ENCODE results near the gene RASGEF1B. TPM values are rescaled to one million over a fixed set of nuclear protein-coding genes. Genes with fewer than 3 reads are reported as not detected.

RASGEF1B gene
- total and polyA plus RNA-seq, 9 of the 15 experiments (the other 6 are each of a cell fraction or from before 2014, with no cell fraction given), result 0.04 to 0.57 (median 0.22) TPM

- TF ChIP-seq CHD7 (IDR thresholded peaks at IDR 0.05; ENCODE audit: low read depth, low read length) (no peak), ZNF217 (CRISPR knock-in tag; IDR thresholded peaks at IDR 0.05) (no peak), PHTF2 (CRISPR knock-in tag; IDR thresholded peaks at IDR 0.05) (0 out of 2 replicates have a peak, but pooled peaks have one; percentile 66), ZNF23 (CRISPR knock-in tag; IDR thresholded peaks at IDR 0.05) (no peak), NRF1 (conservative IDR thresholded peaks at IDR 0.05 in 1 of 2, IDR thresholded peaks at IDR 0.05 in 1 of 2) (no peak), SRSF3 (IDR thresholded peaks at IDR 0.05; ENCODE audit: insufficient read depth, low read length) (no peak), ZNF780A (CRISPR knock-in tag; IDR thresholded peaks at IDR 0.05) (no peak), RUNX1 (IDR thresholded peaks at IDR 0.05; ENCODE audit: low read depth) (no peak), TAF1 (IDR thresholded peaks at IDR 0.05; ENCODE audit: control insufficient read depth, extremely low read depth, insufficient read depth, low read length, severe bottlenecking) (peak; percentile 64), ZNF282 (CRISPR knock-in tag; IDR thresholded peaks at IDR 0.05) (no peak), L3MBTL2 (IDR thresholded peaks at IDR 0.05) (peak; percentile 71), DDX20 (tag; IDR thresholded peaks at IDR 0.05; ENCODE audit: low read depth) (no peak), FOXK1 (CRISPR knock-in tag; IDR thresholded peaks at IDR 0.05; ENCODE audit: borderline replicate concordance) (no peak), ZNF277 (CRISPR knock-in tag; IDR thresholded peaks at IDR 0.05; ENCODE audit: borderline replicate concordance) (no peak)
Measured at GRCh38 chr4:81421346-81422218, 50.1 kb downstream of the RASGEF1B start (continued).

Measured in K562 (cell line).